Stimulated activated CD8-positive, alpha-beta memory T cell treated with anti-CD3 and anti-CD28 coated beads, Interleukin-2, amount 100 ng/mL, for 48 hours (primary cell): ENCODE measurements around the gene ADI1.
"Not testable (repeated sequence)": the region's sequence is repeated elsewhere in the genome, so short reads cannot be mapped to it uniquely, and the experiment has no call there.

Experiments
- DNase-seq, 2 donors: peaks; one replicate each; pipeline ENCODE4 v3.0.0-alpha.2; 2020; ENCODE audit warnings: low read depth in 2 of 2

The ADI1 gene

DNA sequence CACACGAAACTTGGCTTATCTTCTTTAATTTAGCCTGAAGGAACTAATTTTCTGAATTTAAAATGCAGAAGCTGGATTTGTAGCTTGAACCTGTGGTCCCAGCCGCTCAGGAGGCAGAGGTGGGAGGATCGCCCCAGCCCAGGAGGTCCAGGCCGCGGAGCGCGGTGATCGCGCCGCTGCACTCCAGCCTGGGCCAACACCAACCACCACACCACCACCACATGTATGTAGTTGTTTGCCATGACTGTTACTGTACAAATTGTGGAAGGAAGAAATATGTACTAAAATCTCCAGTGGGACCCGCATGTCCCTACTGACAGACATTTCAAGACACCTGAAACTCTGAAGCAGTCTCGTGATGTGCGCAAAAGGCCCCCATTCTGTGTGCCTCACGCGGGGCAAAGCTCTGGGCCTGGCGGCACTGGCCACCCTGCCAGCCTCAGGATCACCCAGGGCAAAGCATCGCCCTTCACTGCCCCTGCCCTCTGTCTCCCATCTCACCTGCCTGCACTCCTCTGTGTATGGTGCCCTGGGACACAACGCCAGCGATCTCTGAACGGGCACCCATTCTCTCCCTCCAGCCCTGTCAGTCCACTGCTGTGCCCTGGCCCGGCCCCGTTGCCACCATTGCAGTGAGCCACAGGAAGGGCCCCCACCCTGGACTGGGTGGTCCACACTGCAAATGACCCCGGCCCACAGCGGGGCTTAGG is 10.1 kb upstream of the ADI1 start:
- no peak for DNase-seq

DNA sequence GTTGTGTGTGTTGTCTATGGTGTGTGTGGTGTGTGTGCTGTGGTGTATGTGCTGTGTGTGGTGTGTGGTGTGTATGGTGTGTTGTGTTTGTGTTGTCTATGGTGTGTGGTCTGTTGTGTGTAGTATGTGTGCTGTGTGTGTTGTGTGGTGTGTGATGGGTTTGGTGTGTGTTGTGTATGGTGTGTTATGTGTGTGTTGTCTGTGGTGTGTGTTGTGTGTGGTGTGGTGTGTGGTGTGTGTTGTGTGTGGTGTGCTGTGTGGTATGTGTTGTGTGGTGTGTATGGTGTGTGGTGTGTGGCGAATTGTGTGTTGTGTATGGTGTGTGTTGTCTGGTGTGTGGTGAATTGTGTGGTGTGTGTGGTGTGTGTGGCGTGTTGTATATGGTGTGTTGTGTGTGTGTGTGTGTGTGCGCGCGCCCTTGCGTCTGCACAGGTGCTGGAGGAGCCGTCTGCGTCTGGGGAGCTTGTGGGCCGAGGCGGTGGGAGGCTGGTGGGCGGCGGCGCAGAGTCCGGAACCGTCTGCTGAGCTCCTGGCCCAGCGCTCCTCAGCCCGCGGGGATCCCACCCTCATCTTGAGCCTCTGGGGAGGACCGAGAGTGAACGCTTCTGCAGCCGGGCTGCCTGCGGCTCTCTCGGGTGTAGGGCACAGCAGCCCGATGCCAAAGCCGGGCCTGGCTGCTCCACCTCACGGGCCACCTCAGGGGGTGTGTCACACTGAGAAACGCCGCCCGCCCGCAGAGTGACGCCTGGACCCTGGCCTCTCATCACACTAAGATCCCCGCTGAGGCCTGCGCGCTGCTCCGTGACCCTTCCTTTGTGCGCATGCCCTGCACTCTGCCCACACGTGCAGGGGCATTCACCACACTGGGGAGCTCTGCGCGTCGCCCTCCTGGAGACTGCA is 8.8 kb upstream of the ADI1 start:
- DNase-seq: no peak

DNA sequence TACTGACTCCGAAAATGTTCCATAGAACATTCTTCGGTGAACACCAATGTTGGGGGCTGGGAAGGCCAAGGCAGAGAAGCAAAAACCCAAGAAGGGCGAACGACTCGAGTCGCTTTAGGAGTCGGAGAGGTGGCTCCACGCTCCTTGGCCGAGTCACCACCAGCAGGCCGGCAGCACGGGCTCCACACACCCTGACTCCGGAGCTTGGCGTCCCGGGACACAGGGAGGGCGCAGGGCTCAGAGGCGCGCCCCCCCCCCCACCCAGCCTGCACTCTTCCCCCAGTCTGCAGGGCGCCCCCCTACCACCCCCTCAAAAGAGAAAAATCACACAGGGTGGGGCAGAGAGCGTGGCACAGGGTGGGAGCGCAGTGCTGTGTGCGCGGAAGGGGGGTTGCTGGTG is 7.5 kb upstream of the ADI1 start:
- DNase-seq: no peak

GRCh38 chr2:3523551-3524041 is 4.3 kb upstream of the ADI1 start:
- no peak for DNase-seq

GRCh38 chr2:3522961-3523421 is 3.7 kb upstream of the ADI1 start:
- DNase-seq: no peak

DNA sequence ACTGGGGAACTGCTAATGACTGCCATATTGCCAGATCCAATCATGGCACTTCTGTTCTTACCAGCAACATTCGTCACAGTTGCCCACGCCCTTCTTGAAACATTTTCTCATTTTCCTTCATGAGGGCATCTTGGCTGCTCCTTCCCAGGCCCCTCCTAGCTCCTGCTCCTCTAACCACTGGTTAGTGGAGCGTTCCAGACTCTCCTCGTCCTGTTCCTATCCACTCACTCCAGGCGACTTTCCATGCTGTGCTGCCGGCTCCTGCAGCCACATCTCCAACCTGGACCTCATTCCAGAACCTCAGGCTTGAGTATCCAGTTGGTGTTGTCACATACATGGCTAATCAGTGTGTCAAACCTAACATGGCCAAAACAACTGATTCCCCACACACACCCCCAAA is 1.3 kb upstream of the ADI1 start:
- DNase-seq: no peak

GRCh38 chr2:3518496-3519254 is 656 bp downstream of the ADI1 start:
- DNase-seq: peak; percentile 99

DNA sequence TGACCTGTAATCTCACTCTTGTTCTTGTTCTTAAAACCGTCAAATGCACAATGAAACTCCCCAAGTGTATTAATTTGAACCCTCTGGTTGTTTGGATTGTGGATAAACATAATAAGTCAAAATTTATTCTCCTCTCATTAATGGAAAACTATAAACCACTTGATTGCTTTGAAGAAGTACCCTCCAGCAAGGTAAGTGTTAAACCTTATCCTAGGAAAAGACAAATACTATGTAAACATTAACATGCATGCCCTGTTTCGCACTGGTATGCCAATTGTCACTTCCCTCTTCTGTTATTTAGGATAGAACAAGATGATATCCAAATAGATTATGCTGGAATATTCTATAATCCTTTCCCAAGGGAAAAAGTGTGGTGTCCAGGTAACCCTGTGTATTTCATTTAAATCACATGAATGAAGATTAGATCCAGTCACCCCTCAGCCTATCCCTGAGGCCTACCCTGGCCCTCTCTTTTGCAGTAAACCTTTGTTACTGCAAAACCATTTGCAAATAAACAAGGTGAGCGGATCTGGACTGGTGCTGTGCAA is 1.3 kb downstream of the ADI1 start:
- DNase-seq: no peak

GRCh38 chr2:3516831-3517230 is 2.5 kb downstream of the ADI1 start:
- no peak for DNase-seq

DNA sequence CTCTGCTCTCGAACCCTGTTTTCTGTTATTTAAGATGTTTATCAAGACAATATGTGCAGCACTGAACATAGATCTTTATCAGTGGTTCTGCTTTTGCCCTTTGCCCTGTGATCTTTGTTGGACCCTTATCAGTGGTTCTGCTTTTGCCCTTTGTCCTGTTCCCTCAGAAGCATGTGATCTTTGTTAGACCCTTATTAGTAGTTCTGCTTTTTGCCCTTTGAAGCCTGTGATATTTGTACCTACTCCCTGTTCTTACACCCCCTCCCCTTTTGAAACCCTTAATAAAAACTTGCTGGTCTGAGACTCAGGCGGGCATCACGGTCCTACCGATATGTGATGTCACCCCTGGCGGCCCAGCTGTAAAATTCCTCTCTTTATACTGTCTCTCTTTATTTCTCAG is 3.9 kb downstream of the ADI1 start:
- not testable (repeated sequence) for DNase-seq

DNA sequence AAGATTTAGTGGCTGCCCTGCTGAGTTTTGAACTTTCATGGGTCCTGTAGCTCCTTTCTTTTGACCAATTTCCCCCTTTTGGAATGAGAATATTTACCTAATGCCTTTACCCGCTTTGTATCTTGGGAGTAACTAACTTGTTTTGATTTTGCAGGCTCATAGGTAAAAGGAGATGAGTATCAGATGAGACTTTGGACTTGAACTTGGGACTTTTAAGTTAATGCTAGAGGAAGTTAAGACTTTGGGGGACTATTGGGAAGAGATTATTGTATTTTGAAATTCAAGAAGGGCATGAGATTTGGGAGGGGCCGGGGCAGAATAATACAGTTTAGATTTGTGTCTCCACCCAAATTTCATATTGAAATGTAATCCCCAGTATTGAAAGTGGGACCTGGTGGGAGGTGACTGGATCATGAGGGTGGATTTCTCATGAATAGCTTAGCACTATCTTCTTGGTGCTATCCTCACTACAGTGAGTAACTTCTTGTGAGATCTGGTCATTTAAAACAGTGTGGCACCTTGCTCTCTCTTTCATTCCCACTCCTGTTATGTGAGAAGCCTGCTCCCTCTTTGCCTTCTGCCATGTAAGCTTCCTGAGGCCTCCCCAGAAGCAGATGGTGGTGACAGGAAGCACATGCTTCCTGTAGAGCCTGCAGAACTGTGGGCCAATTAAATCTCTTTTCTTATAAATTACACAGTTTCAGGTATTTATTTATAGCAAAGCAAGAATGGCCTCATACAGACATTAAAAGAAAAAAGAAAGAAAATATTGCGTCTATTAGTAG is 6.1 kb downstream of the ADI1 start:
- no peak for DNase-seq

DNA sequence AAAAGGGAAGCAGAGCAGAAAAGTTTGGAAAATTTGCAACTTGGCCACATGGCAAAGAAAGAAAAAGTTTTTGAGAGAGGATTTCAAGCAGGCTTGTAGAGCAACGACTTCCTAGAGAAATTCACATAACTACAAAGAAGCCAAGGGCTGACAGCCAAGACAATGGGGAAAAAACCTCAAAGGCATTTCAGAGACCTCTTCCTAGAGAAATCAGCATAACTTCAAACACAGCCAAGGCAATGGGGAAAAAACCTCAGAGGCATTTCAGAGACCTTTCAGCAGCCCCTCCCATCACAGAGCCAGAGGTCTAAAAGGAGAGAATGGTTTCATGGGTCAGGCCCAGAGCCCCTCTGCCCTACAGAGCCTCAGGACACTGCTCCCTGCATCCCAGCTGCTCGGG is 7.2 kb downstream of the ADI1 start:
- no peak for DNase-seq

- no peak for DNase-seq
These were observed 13.6 kb downstream of the ADI1 start for GRCh38 chr2:3505771-3506170.

GRCh38 chr2:3504741-3505140 is 14.6 kb downstream of the ADI1 start:
- no peak for DNase-seq

GRCh38 chr2:3503483-3503882 is 15.8 kb downstream of the ADI1 start:
- no peak for DNase-seq

GRCh38 chr2:3503046-3503445 is 16.3 kb downstream of the ADI1 start:
- no peak for DNase-seq

DNA sequence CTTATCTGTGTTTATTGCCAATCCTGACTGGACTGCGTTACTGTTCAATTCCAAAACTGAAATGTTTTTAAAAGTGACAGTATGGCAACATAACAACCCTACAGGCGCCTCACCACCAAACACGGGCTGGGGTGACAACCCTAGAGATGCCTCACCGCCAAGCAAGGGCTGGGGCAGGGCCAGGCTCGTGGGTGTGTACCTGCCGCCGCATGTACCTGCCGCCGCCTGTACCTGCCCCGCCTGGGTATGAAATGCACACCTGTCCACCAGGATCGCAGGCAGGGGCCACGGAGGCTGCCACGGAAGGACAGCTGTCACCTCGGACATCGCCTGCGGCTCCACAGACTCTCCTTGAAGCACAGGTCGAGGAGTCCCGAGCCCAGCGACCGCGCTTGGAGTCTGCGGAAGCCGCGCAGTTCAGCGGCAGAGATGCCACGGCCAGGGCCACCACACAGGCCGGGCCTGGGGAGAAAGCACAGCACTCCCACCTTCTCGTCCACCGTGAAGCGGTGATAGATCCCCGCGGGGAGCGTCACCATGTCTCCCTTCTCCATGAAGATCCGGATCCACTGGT is 18.9 kb downstream of the ADI1 start:
- no peak for DNase-seq

GRCh38 chr2:3498783-3499394 is 20.4 kb downstream of the ADI1 start:
- DNase-seq: no peak

DNA sequence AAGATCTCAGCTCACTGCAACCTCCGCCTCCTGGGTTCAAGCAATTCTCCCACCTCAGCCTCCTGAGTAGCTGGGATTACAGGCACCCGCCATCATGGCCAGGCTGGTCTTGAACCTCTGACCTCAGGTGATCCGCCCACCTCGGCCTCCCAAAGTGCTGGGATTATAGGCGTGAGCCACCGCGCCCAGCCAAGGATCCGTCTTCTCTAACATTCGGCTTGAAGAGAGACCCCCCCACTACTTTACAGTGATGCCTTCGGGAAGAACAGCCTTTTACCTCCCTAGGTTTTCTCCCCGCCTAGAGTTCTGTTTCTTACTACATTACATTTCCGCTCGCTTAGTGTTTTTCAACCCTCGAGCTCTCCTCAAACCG is 22.6 kb downstream of the ADI1 start:
- DNase-seq: not testable (repeated sequence)

GRCh38 chr2:3494984-3495666 is 24.2 kb downstream of the ADI1 start:
- no peak for DNase-seq
